Astrocyte (in vitro differentiated cells and primary cell): ENCODE data around the gene PLCB4. TPM values are rescaled to one million over a fixed set of nuclear protein-coding genes. Genes with fewer than 3 reads are reported as not detected.

Experiments used
- DNase-seq: peaks from one replicate; pipeline ENCODE4 v3.0.0-alpha.2; 2010; ENCODE audit warnings: low read depth
- FAIRE-seq: peaks from 2 replicates; lab custom pipeline; 2011; peaks lifted over from hg19 to GRCh38; lab: Jason Lieb, UNC
- H2AFZ ChIP-seq: 2 replicates; pipeline ENCODE4 v1.6.0; 2012; ENCODE audit warnings: low read depth, low read length, inconsistent platforms
- H3K27ac ChIP-seq: 2 replicates; pipeline ENCODE4 v1.5.1; 2011; ENCODE audit warnings: low read depth, low read length, inconsistent platforms
- H3K27me3 ChIP-seq: 2 replicates; pipeline ENCODE4 v1.6.0; 2011; ENCODE audit warnings: low read length, inconsistent platforms; ENCODE audit not compliant: insufficient read depth
- H3K36me3 ChIP-seq: 2 replicates; pipeline ENCODE4 v1.5.1; 2011; ENCODE audit warnings: low read length, inconsistent platforms; ENCODE audit not compliant: insufficient read depth
- H3K4me1 ChIP-seq: 2 replicates; pipeline ENCODE4 v1.5.1; 2011; ENCODE audit warnings: low read length, inconsistent platforms; ENCODE audit not compliant: insufficient read depth
- H3K4me2 ChIP-seq: 2 replicates; pipeline ENCODE4 v1.6.0; 2012; ENCODE audit warnings: low read length, inconsistent platforms
- H3K4me3 ChIP-seq: 2 replicates; pipeline ENCODE4 v1.5.1; 2011; ENCODE audit warnings: low read depth, mild to moderate bottlenecking, low read length, inconsistent platforms; ENCODE audit not compliant: insufficient read depth
- H3K79me2 ChIP-seq: 2 replicates; pipeline ENCODE4 v1.6.0; 2012; ENCODE audit warnings: mild to moderate bottlenecking, low read length, inconsistent platforms; ENCODE audit not compliant: insufficient read depth
- H3K9ac ChIP-seq: 2 replicates; pipeline ENCODE4 v1.6.0; 2012; ENCODE audit warnings: mild to moderate bottlenecking, low read length, inconsistent platforms
- H3K9me3 ChIP-seq: 2 replicates; pipeline ENCODE4 v1.5.1; 2012; ENCODE audit warnings: low read depth, mild to moderate bottlenecking, low read length, inconsistent platforms; ENCODE audit not compliant: insufficient read depth
- H4K20me1 ChIP-seq: 2 replicates; pipeline ENCODE4 v1.6.0; 2012; ENCODE audit warnings: low read length, inconsistent platforms; ENCODE audit not compliant: insufficient read depth
- H3K27ac Mint-ChIP-seq: one replicate; pipeline ENCODE4 v1.8.0; 2021; ENCODE audit warnings: mild to moderate bottlenecking, mixed read lengths; ENCODE audit not compliant: unreplicated experiment
- H3K27me3 Mint-ChIP-seq: one replicate; pipeline ENCODE4 v1.8.0; 2021; ENCODE audit warnings: low read depth, mixed read lengths; ENCODE audit not compliant: unreplicated experiment
- H3K36me3 Mint-ChIP-seq: one replicate; pipeline ENCODE4 v1.8.0; 2021; ENCODE audit warnings: low read depth, mixed read lengths; ENCODE audit not compliant: unreplicated experiment
- H3K4me1 Mint-ChIP-seq: one replicate; pipeline ENCODE4 v1.8.0; 2021; ENCODE audit warnings: low read depth, mixed read lengths; ENCODE audit not compliant: unreplicated experiment
- H3K4me3 Mint-ChIP-seq: one replicate; pipeline ENCODE4 v1.8.0; 2021; ENCODE audit warnings: mild to moderate bottlenecking, moderate library complexity, mixed read lengths; ENCODE audit not compliant: unreplicated experiment
- H3K9me3 Mint-ChIP-seq: one replicate; pipeline ENCODE4 v1.8.0; 2021; ENCODE audit warnings: mild to moderate bottlenecking, mixed read lengths; ENCODE audit not compliant: unreplicated experiment
- CTCF ChIP-seq: IDR thresholded peaks from 2 replicates; pipeline ENCODE4 v1.5.1; 2011; ENCODE audit warnings: low read depth, mild to moderate bottlenecking, inconsistent platforms, low read length, moderate library complexity; ENCODE audit not compliant: insufficient read depth
- EZH2 ChIP-seq: IDR thresholded peaks from 2 replicates; pipeline ENCODE4 v1.6.1; 2012; ENCODE audit warnings: mild to moderate bottlenecking, low read length, inconsistent platforms; ENCODE audit not compliant: insufficient read depth
- total RNA-seq: library from RNA; stranded (reverse); gene quantifications from 2 replicates; pipeline ENCODE4 v1.2.1, GENCODE V29; 2021

Gene PLCB4
- total RNA-seq, 1 donor from 2014 or later = 58.2 TPM

GRCh38 chr20:9453201-9453600 is 384.3 kb downstream of the PLCB4 start:
- FAIRE-seq (no peak), DNase-seq (no peak)
- Histone ChIP-seq H3K9ac (no peak overlapping the region), H3K27ac (no peak overlapping the region), H3K27me3 (no peaks in the 10 kb centered on the region), H3K79me2 (no peaks in the 10 kb centered on the region), H3K4me3 (no peak overlapping the region), H4K20me1 (no peaks in the 10 kb centered on the region), H3K9me3 (no peaks in the 10 kb centered on the region), H3K36me3 (no peaks in the 10 kb centered on the region), H3K4me1 (no peaks in the 10 kb centered on the region), H2AFZ (no peak overlapping the region), H3K4me2 (no peak overlapping the region)
- no peaks in the 10 kb centered on the region for H3K9me3 Mint-ChIP-seq
- TF ChIP-seq EZH2 = no peak
- TF ChIP-seq CTCF = no peak
- H3K4me1 Mint-ChIP-seq = peaks cover 3% of the 10 kb centered on the region
- H3K4me3 Mint-ChIP-seq = no peak overlapping the region
- no peak overlapping the region for H3K27ac Mint-ChIP-seq
- no peaks in the 10 kb centered on the region for H3K27me3 Mint-ChIP-seq
- peaks cover 7% of the 10 kb centered on the region for H3K36me3 Mint-ChIP-seq

DNA sequence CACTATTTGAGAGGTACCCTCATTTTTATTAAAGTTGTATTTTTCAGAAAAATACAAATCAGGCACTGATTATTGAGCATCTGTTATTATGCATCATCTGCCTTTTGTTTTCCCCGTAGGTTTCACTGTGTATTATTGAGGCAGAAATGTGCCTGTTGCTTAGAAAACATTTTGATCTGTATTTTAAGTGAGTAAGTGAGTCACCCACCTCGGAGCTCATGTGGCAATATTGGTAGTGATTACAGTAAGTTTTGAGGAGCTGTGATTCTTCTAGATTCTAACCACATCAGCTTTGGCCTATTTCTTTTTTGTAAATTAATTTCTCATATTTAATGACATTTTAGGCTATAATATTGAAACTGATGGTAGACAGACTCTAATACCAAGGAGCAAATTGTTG is 385.9 kb downstream of the PLCB4 start:
- no peak overlapping the region for H3K4me3 ChIP-seq
- peaks cover 3% of the 10 kb centered on the region for H3K4me1 Mint-ChIP-seq
- no peak overlapping the region for H3K4me2 ChIP-seq
- H3K9me3 Mint-ChIP-seq = no peaks in the 10 kb centered on the region
- H3K27me3 Mint-ChIP-seq = no peaks in the 10 kb centered on the region
- no peaks in the 10 kb centered on the region for H3K27me3 ChIP-seq
- H3K36me3 Mint-ChIP-seq = peaks cover 13% of the 10 kb centered on the region
- H3K9me3 ChIP-seq = no peaks in the 10 kb centered on the region
- no peak overlapping the region for H3K4me3 Mint-ChIP-seq
- no peak for TF ChIP-seq EZH2
- no peak for TF ChIP-seq CTCF
- no peak overlapping the region for H3K9ac ChIP-seq
- no peak for DNase-seq
- FAIRE-seq = no peak
- H3K79me2 ChIP-seq = no peaks in the 10 kb centered on the region
- H3K27ac Mint-ChIP-seq = no peak overlapping the region
- H4K20me1 ChIP-seq = no peaks in the 10 kb centered on the region
- no peaks in the 10 kb centered on the region for H3K36me3 ChIP-seq
- H3K27ac ChIP-seq = no peak overlapping the region
- H3K4me1 ChIP-seq = no peaks in the 10 kb centered on the region
- no peak overlapping the region for H2AFZ ChIP-seq

DNA sequence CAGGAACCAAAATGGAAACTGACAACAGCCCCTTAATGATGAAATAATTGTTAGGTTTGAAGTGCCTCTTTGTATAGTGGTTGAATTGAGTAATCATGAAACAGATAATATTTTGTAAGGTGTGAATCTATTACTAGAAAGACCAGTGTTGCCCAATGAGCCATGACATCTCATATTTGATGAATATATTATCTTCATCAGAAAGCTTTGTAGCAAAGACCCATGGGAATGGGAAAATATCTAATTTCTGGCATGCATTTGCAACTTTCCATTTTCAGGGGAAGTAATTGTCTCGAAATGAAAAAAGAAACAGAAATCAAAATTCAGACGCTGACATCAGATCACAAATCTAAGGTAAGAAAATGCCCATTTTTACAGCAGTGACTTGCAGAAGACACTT is 388.2 kb downstream of the PLCB4 start:
- Histone ChIP-seq H3K4me1 (peaks cover 7% of the 10 kb centered on the region), H3K27me3 (no peaks in the 10 kb centered on the region), H2AFZ (no peak overlapping the region), H3K9ac (no peak overlapping the region), H3K36me3 (no peaks in the 10 kb centered on the region), H4K20me1 (no peaks in the 10 kb centered on the region), H3K9me3 (no peaks in the 10 kb centered on the region), H3K4me2 (no peak overlapping the region), H3K27ac (no peak overlapping the region), H3K4me3 (no peak overlapping the region), H3K79me2 (no peaks in the 10 kb centered on the region)
- Mint-ChIP-seq H3K27me3 (no peaks in the 10 kb centered on the region), H3K27ac (no peak overlapping the region), H3K9me3 (no peaks in the 10 kb centered on the region), H3K4me1 (peaks cover 12% of the 10 kb centered on the region), H3K36me3 (peaks cover 31% of the 10 kb centered on the region), H3K4me3 (no peak overlapping the region)
- DNase-seq (no peak), FAIRE-seq (no peak)
- no peak for TF ChIP-seq EZH2
- TF ChIP-seq CTCF = no peak
